HepG2 (cell line): ENCODE data around the gene LIMS2. TPM values are rescaled to one million over a fixed set of nuclear protein-coding genes. Genes with fewer than 3 reads are reported as not detected.

Source experiments
- ATAC-seq: fragments of 200-7000 bp; cut with Tn5 transposase; 3 replicates; pipeline ENCODE4 v1.9.1; 2020; ENCODE audit warnings: mild to moderate bottlenecking, moderate library complexity
- BruUV-seq: library from RNA; stranded (reverse); fragments of 400-500 nt; replicated peaks from 2 replicates; lab custom pipeline; 2021; lab: Mats Ljungman, UMichigan
- CTCF ChIA-PET: fragments of 300-600 bp; formaldehyde crosslinking; extraction: SDS; loops from one replicate; lab custom pipeline; 2021; ENCODE audit warnings: low total read pairs, inconsistent platforms, low intra/inter-chr PET ratio; lab: Yijun Ruan, JAX
- POLR2A ChIA-PET: fragments of 350-600 bp; sonication (Branson Sonifier 250); formaldehyde crosslinking; loops from one replicate; lab custom pipeline; 2020; ENCODE audit warnings: antibody characterized with exemption, inconsistent platforms; lab: Yijun Ruan, JAX
- DNase-seq: peaks from one replicate; pipeline ENCODE4 v3.0.0-alpha.2; 2015; ENCODE audit warnings: low spot score
- FAIRE-seq: peaks from 3 replicates; lab custom pipeline; 2011; peaks lifted over from hg19 to GRCh38; lab: Jason Lieb, UNC
- H2AFZ ChIP-seq: one replicate; pipeline ENCODE4 v1.6.1; 2011; ENCODE audit warnings: low read length, inconsistent platforms
- H3K27ac ChIP-seq: fragments of 300-600 bp; 3 replicates; pipeline ENCODE4 v1.8.0; 2011; ENCODE audit warnings: mixed run types, mild to moderate bottlenecking, mixed read lengths, low read length, inconsistent platforms; ENCODE audit not compliant: insufficient read depth; ENCODE audit errors: extremely low read length
- H3K27me3 ChIP-seq, 2 experiments: fragments of 200-600 bp in 1 of 2; 2 replicates in 1 of 2; 3 replicates in 1 of 2; pipeline versions ENCODE4 v1.6.0 to v1.8.0; 2011; ENCODE audit warnings: low read length in 2 of 2, mild to moderate bottlenecking in 2 of 2, moderate library complexity in 2 of 2, inconsistent platforms in 1 of 2; ENCODE audit not compliant: insufficient read depth in 2 of 2, control insufficient read depth in 1 of 2
- H3K36me3 ChIP-seq, 2 experiments: fragments of 200-600 bp in 1 of 2; replicated peaks in 1 of 2; 2 replicates in 1 of 2; 3 replicates in 1 of 2; pipeline versions ENCODE4 v1.5.1 to v1.8.0; 2011; ENCODE audit warnings: low read length in 2 of 2, inconsistent platforms in 1 of 2; ENCODE audit not compliant: insufficient read depth in 2 of 2, control insufficient read depth in 1 of 2
- H3K4me1 ChIP-seq: 2 replicates; pipeline ENCODE4 v1.5.1; 2012; ENCODE audit warnings: low read length, inconsistent platforms; ENCODE audit not compliant: insufficient read depth
- H3K4me2 ChIP-seq: 2 replicates; pipeline ENCODE4 v1.6.0; 2011; ENCODE audit warnings: low read depth, low read length, inconsistent platforms
- H3K4me3 ChIP-seq, 3 experiments: fragments of 200-600 bp in 1 of 3; sonication (generic), shearing (Covaris generic) in 1 of 3; replicated peaks in 1 of 3; 2 replicates each; pipeline ENCODE4 v1.5.1; 2011 to 2016; ENCODE audit warnings: low read length in 3 of 3, inconsistent platforms in 2 of 3, low read depth in 2 of 3, mild to moderate bottlenecking in 2 of 3, control low read depth in 1 of 3, mixed read lengths in 1 of 3; ENCODE audit not compliant: insufficient read depth in 1 of 3
- H3K79me2 ChIP-seq: one replicate; pipeline ENCODE4 v1.6.1; 2011; ENCODE audit warnings: low read length, inconsistent platforms; ENCODE audit not compliant: insufficient read depth
- H3K9ac ChIP-seq: 2 replicates; pipeline ENCODE4 v1.6.0; 2011; ENCODE audit warnings: mild to moderate bottlenecking, low read depth, low read length, inconsistent platforms; ENCODE audit not compliant: insufficient read depth
- H3K9me3 ChIP-seq: 2 replicates; pipeline ENCODE4 v1.5.1; 2012; ENCODE audit warnings: mild to moderate bottlenecking, low read length
- H4K20me1 ChIP-seq: 2 replicates; pipeline ENCODE4 v1.6.0; 2011; ENCODE audit warnings: inconsistent platforms, mild to moderate bottlenecking, low read length, moderate library complexity; ENCODE audit not compliant: insufficient read depth
- CREM ChIP-seq, 2 experiments: sonication (generic) in 1 of 2; formaldehyde crosslinking in 1 of 2; IDR thresholded peaks; 2 replicates each; pipeline versions ENCODE4 v1.4.0 to v1.6.1; 2016 to 2020; ENCODE audit warnings: antibody characterized with exemption in 1 of 2, mild to moderate bottlenecking in 1 of 2, missing genetic modification reagents in 1 of 2
- ETS1 ChIP-seq: sonication (generic); formaldehyde crosslinking; IDR thresholded peaks from 2 replicates; pipeline ENCODE4 v1.4.0; 2020; ENCODE audit warnings: missing genetic modification reagents
- RARA ChIP-seq: IDR thresholded peaks from 2 replicates; pipeline ENCODE4 v1.6.1; 2016; ENCODE audit warnings: missing genetic modification reagents, missing compliant biosample characterization
- REST ChIP-seq, 2 experiments: IDR thresholded peaks; 2 replicates each; pipeline ENCODE4 v1.6.1; 2011 to 2012; ENCODE audit warnings: low read length in 2 of 2, borderline replicate concordance in 1 of 2, low read depth in 1 of 2, mild to moderate bottlenecking in 1 of 2, moderate library complexity in 1 of 2
- TRIM24 ChIP-seq: sonication (generic); formaldehyde crosslinking; IDR thresholded peaks from 2 replicates; pipeline ENCODE4 v1.8.0; 2022; ENCODE audit warnings: mild to moderate bottlenecking, missing genetic modification reagents
- ZFP91 ChIP-seq: sonication (generic); formaldehyde crosslinking; IDR thresholded peaks from 2 replicates; pipeline ENCODE4 v1.9.0; 2022; ENCODE audit warnings: missing genetic modification reagents, mild to moderate bottlenecking, borderline replicate concordance
- ZNF143 ChIP-seq: sonication (generic); formaldehyde crosslinking; IDR thresholded peaks from 2 replicates; pipeline ENCODE4 v1.4.0; 2020; ENCODE audit warnings: missing genetic modification reagents
- ZNF737 ChIP-seq: sonication (generic); formaldehyde crosslinking; IDR thresholded peaks from 2 replicates; pipeline ENCODE4 v1.5.0; 2020; ENCODE audit warnings: missing genetic modification reagents, mild to moderate bottlenecking, borderline replicate concordance
- WGBS: methylation state at CpG from one replicate; pipeline ENCODE4 v1.1.6; 2017; ENCODE audit warnings: low lambda C conversion rate; 5-methylcytosine and 5-hydroxymethylcytosine counted together
- in situ Hi-C: cut with HindIII; loops from 2 replicates; pipeline ENCODE4 v1.10.0; 2017; ENCODE audit warnings: low pct_unique_long_range_greater_than_20kb; ENCODE audit not compliant: extremely low pct_ligation_motif_present
- intact Hi-C: fragments of 100-400 bp; cut with micrococcal nuclease; formaldehyde crosslinking; loops from one replicate; pipeline ENCODE4 v1.10.0; 2022; ENCODE audit not compliant: unreplicated experiment
- polyA plus RNA-seq, 8 experiments: library from polyadenylated mRNA; depleted of rRNA in 3 of 8; stranded (reverse) in 7 of 8; unstranded in 1 of 8; fragments of >200 nt; fragmentation: Illumina TruSeq in 4 of 8; extraction: Trizol in 4 of 8; gene quantifications; 2 replicates each; pipeline versions ENCODE4 v1.2.1 to v1.2.3, GENCODE V29; 2011 to 2016; ENCODE audit warnings: low read depth in 4 of 8, missing spikeins in 1 of 8, mixed read lengths in 1 of 8; ENCODE audit not compliant: insufficient read depth in 1 of 8
- total RNA-seq, 5 experiments: library from RNA; depleted of rRNA; stranded (reverse); fragments of >200 nt; fragmentation: Illumina TruSeq; extraction: Trizol; gene quantifications; 2 replicates each; pipeline ENCODE4 v1.2.3, GENCODE V29; 2016; ENCODE audit warnings: low read depth in 1 of 5

Gene LIMS2
- total and polyA plus RNA-seq, 2 of the 13 experiments (the other 11 are each of a cell fraction or from before 2014, with no cell fraction given) = 1.0 to 1.9 TPM

GRCh38 chr2:127619203-127619590 lies 56.1 kb downstream of the LIMS2 start:
- TF ChIP-seq ETS1 = no peak
- TF ChIP-seq RARA (CRISPR knock-in tag) = no peak
- no peak for TF ChIP-seq ZFP91 (CRISPR knock-in tag)
- TF ChIP-seq ZNF143 (CRISPR knock-in tag) = no peak
- TF ChIP-seq ZNF737 (CRISPR knock-in tag) = no peak
- TF ChIP-seq REST (IDR thresholded peaks at IDR 0.05; ENCODE audit: borderline replicate concordance in 1 of 2, low read depth in 1 of 2, low read length in 2 of 2) = no peak
- no peak for TF ChIP-seq TRIM24
- no peak for TF ChIP-seq CREM (IDR thresholded peaks at IDR 0.05)
- TF ChIP-seq CREM (CRISPR knock-in tag; IDR thresholded peaks at IDR 0.05) = no peak
- ATAC-seq = no peak
- no peak overlapping the region for H3K4me2 ChIP-seq
- H3K79me2 ChIP-seq = no peaks in the 10 kb centered on the region
- WGBS = 73% methylated on average over 6 of the region's 6 CpGs
- intact Hi-C loops = no loop called here
- H3K9ac ChIP-seq = no peak overlapping the region
- no peaks in the 10 kb centered on the region for H3K36me3 ChIP-seq
- no peaks in the 10 kb centered on the region for H3K9me3 ChIP-seq
- no peak for FAIRE-seq
- no peaks in the 10 kb centered on the region for H4K20me1 ChIP-seq
- H2AFZ ChIP-seq = no peak overlapping the region
- H3K4me3 ChIP-seq = no peak overlapping the region
- no peaks in the 10 kb centered on the region for H3K4me1 ChIP-seq
- BruUV-seq = no TSS peak
- ChIA-PET POLR2A (no interaction called here), CTCF (no interaction called here)
- peaks cover 15 to 81% of the 10 kb centered on the region in 2 experiments; a peak in 4 of 5 replicates for H3K27me3 ChIP-seq
- in situ Hi-C loops = no loop called here
- H3K27ac ChIP-seq = no peak overlapping the region
- DNase-seq = no peak
